Skin epidermis (tissue), 12 donors: Measurements from ENCODE around the gene SLAMF1.
A peak's percentile ranks its signal among the peaks of the same experiment; 100 is the strongest.
"Not testable (repeated sequence)": the region's sequence is repeated elsewhere in the genome, so short reads cannot be mapped to it uniquely, and the experiment has no call there.

Experiments used
- H3K27ac ChIP-seq, 21 experiments: fragments of 200-600 bp; sonication (generic) in 11 of 21; one replicate each; pipeline ENCODE4 v1.5.0; 2020; ENCODE audit warnings: mild to moderate bottlenecking in 3 of 21, inconsistent platforms in 2 of 21, moderate library complexity in 2 of 21
- H3K4me3 ChIP-seq, 7 experiments: fragments of 200-600 bp; sonication (generic) in 2 of 7; one replicate each; pipeline ENCODE4 v1.5.0; 2020; ENCODE audit warnings: inconsistent platforms in 2 of 7, mild to moderate bottlenecking in 2 of 7, moderate library complexity in 1 of 7

The SLAMF1 gene

DNA sequence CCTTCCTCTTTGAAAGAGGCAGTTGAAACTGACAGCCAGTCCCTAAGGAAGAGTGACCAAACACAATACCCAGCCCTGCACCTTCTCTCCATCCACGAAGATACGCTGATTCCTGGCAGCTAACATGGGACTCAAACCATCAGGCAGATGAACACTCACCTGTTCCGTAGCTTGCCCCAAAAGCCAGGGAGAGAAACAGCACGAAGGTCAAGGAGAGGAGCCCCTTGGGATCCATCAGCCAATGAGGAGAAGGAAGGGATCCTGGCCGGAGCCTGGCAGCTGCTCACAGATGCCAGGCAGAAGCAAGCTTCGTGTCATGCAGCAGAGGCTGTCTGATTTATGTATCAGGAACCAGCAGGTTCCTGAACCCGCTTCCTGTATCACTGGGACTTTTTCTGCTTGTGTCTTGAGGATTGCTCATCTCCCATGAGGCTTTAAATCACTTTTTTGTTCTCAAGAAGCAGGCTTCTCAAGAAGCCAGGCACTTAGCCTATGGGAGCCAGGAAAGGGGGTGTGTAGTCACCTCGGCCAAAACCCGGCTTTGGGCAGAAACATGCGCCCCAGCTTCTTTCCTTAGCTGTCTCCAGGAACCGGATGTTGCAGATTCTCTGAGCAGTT lies at the start of gene SLAMF1:
Gene SLAMF1 (minus strand): TSS at position 334 of the 618 bp plus-strand sequence. CDS start 99 bp downstream, at position 235.
- peak within 1 kb of the TSS; percentile 17 to 30 (median 20) for H3K4me3 ChIP-seq
- H3K27ac ChIP-seq, result peak within 1 kb of the TSS in 17 of 21 experiments; percentile 11 to 95 (median 67)

- H3K27ac ChIP-seq, H3K4me3 ChIP-seq: not testable (repeated sequence)
Observed at GRCh38 chr1:160692390-160692789, 45.5 kb upstream of the SLAMF1 start.

DNA sequence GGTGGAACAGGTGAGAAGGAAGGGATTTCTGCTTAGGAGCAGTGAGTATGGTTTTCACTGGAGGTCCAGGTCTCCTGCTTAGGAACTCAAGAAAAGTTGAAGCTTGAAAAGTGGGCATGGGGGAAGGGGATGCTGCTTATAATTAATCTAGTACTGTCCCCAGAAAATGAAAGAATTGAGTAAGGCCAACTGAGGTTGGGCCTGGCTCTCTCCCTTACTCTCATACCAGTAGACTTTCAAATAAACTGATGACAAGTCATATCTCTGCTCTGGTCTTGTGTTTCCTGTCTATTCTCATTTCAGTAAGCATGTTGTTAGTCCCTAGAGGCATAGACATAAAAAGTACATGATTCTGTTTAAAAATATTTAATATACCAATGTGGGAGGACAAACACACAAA lies 38.4 kb upstream of the SLAMF1 start:
- H3K27ac ChIP-seq, result peak overlapping the region in 3 of 21 experiments; percentile 32 to 79 (median 41)
- no peak overlapping the region for H3K4me3 ChIP-seq

GRCh38 chr1:160682983-160683865 lies 36.4 kb upstream of the SLAMF1 start:
- H3K27ac ChIP-seq, result peak overlapping the region in 11 of 21 experiments; percentile 3 to 79 (median 22)

DNA sequence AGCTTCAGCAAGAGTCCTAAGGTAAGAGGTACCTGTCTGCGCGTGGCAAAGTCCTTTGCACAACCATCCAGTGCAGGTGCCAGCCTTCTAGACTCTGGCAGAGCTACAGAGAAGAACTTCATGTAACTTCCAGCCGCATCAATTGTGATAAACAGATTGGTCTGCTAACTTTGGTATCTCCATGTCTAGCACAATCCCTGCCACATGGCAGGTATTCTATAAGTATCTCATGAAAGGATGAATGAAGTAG lies 35.0 kb upstream of the SLAMF1 start:
- Histone ChIP-seq H3K4me3 (no peak overlapping the region), H3K27ac (peak overlapping the region in 1 of 21 experiments; percentile 79)

More at GRCh38 chr1:160682983-160683865, 36.4 kb upstream of the SLAMF1 start:
- H3K4me3 ChIP-seq, result no peak overlapping the region

DNA sequence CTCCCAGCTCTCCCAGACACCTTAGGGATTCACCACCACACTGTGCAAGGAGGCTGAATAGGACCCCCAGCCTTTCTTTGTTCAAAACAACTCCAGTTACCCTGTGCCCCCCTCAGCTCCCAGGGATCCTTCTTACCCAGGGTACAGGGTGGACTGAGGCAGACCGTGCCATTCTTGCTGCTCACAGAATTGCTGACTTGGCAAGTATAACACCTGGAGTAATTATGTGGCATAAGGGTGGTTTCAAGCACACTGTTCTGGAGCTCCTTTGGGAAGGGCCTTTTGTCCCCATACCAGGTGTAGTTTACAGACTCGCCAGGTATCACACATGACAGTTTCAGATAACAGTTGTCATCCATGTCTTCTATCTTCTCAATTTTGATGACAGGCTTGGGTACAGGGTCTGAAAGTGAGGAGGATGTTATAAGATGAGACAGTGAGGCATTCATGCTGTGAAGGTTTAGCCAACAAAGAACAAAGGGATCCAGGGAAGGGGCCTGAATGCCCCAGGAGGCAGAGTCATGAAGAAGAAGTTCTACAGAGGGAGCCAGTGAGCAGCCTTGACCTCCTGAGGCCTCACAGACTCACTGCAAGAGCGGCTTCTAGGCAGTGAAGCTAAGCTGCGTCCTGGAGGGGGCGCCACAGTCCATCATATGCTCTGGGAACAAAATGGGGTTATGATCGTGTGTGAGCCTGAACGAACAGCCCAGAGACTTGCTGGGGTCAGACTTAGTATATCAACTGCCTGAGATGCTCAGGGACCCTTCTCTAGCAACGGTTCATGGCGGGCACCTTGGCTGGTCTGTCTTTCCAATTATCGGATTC lies 34.4 kb upstream of the SLAMF1 start:
- no peak overlapping the region for H3K4me3 ChIP-seq
- peak overlapping the region in 1 of 21 experiments; percentile 79 for H3K27ac ChIP-seq

DNA sequence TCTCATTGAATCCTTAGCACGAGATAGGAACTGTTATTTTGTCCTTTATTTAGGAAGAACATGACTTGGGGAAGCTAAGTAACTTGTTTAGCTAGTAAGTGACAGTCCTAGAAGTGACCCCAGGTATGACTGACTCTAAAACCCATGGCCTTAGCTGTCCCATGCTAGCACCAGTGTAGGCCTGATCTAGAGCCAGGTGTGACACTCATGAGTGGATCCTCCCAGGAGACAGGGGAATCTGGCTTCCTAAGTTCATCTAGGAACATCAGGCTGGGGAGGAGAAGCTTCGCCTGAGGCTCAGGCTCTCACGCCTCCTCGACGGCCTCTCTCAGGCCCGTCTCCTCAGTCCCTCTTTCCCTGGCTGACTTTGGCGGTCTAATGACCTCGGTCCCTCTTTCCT lies 33.6 kb upstream of the SLAMF1 start:
- H3K27ac ChIP-seq, result no peak overlapping the region

DNA sequence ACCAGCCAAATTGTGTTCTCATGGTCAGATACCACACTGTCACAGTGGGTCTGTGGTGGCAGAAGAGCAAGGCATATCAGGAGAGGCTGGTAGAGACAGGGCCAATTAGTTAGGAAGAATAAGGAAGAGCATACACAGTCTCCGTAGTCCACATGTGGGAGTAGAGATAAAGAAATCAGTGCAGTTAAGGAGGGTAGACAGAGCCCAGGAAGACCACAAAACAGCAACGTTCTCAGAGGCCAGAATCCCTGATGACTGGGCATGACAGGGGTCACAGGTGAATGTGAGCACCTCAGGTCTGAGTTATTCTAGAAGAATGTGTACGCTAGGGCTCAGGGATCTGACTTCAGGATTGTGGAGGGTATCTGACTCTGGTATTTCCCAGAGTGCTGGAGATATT lies 33.0 kb upstream of the SLAMF1 start:
- H3K4me3 ChIP-seq, result no peak overlapping the region
- no peak overlapping the region for H3K27ac ChIP-seq

More for the DNA sequence above, 33.6 kb upstream of the SLAMF1 start:
- no peak overlapping the region for H3K4me3 ChIP-seq

GRCh38 chr1:160676869-160677597 lies 30.2 kb upstream of the SLAMF1 start:
- Histone ChIP-seq H3K27ac (no peak overlapping the region), H3K4me3 (no peak overlapping the region)

- Histone ChIP-seq H3K27ac (peak overlapping the region in 4 of 21 experiments; percentile 12 to 79 (median 42)), H3K4me3 (no peak overlapping the region)
Observed at GRCh38 chr1:160675641-160676410, 29.0 kb upstream of the SLAMF1 start.

- Histone ChIP-seq H3K4me3 (no peak overlapping the region), H3K27ac (peak overlapping the region in 2 of 21 experiments; percentile 17 to 79)
Observed at GRCh38 chr1:160674415-160674814, 27.6 kb upstream of the SLAMF1 start.

GRCh38 chr1:160672789-160673695 lies 26.2 kb upstream of the SLAMF1 start:
- Histone ChIP-seq H3K27ac (peak overlapping the region in 5 of 21 experiments; percentile 22 to 79 (median 39)), H3K4me3 (no peak overlapping the region)

- H3K4me3 ChIP-seq, result no peak overlapping the region
- peak overlapping the region in 2 of 21 experiments; percentile 49 to 79 for H3K27ac ChIP-seq
Observed at GRCh38 chr1:160671603-160672517, 25.0 kb upstream of the SLAMF1 start.

DNA sequence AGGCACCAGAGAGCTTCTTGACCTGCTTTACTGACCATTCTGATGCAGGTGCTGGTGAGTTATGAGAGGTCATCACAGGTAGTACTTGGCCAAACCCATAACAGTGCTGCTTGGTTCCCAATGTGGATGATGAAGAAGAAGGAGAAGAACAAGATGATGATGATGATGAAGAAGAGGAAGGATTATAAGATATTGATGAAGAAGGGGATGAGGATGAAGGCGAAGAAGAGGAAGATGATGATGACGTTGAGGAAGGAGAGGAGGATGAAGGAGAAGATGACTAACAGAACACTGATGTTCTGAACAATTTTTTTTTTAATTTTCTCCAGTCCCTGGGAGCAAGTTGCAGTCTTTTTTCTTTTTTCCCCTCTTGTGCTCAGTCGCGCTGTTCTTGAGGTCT lies 23.9 kb upstream of the SLAMF1 start:
- Histone ChIP-seq H3K4me3 (no peak overlapping the region), H3K27ac (no peak overlapping the region)

DNA sequence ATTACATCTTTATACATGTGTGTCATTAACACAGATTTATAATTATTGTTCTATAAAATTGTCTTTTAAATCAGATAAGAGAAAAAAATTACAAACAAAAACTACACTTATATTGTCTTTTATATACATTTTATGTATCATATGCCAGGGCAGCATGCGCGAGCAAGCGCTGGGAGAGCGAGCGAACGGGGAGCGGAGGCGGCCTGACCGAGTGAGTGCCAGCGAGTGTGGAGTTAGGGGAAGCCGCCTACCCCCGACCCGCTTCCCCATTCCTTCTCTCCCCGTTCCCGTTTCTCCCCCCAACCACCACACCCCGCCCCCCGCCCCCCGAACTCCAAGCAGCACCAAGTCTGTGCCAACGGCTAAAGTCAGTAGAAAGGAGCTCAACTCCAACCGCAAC lies 23.0 kb upstream of the SLAMF1 start:
- Histone ChIP-seq H3K4me3 (no peak overlapping the region), H3K27ac (no peak overlapping the region)

DNA sequence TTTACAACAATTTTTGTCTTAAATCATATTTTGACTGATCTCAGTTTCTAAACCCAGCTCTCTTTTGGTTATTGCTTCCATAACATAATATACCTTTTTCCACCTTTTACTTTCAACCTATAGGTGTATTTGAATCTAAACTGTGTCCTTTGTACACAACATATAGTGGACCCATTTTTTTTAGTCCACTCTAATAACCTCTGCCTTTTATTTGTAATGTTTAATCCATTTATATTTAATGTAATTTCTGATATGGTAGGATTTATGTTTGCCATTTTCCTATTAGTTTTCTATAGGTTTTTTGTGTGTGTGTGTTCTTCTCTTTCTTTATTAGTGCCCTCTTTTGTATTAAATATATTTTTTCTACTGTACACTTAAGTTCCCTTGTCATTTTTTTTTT lies 22.4 kb upstream of the SLAMF1 start:
- H3K4me3 ChIP-seq, result no peak overlapping the region
- H3K27ac ChIP-seq, result no peak overlapping the region

DNA sequence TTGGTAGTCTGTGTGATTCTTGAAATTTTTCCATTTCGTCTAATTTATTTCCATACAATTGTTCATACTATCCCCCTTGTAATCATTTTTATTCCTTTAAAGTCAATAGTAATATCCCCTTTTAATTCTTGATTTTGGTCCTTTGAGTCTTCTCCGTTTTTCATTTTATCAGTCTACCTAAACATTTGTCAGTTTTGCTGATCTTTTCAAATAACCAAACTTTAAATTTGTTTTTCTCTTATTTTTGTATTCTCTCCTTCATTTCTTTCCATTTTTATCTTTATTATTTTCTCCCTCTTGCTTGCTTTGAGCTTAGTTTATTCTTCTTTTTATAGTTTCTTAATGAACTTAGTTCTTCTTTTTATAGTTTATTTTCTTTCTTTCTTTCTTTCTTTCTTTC lies 21.1 kb upstream of the SLAMF1 start:
- no peak overlapping the region for H3K4me3 ChIP-seq
- no peak overlapping the region for H3K27ac ChIP-seq
